Parathyroid adenoma (tissue), 2 donors: Measurements from ENCODE around the gene PTPN14.

Source experiments
- H2AFZ ChIP-seq: fragments of 300-600 bp; sonication (generic); one replicate; pipeline ENCODE4 v1.7.0; 2017; ENCODE audit warnings: antibody characterized with exemption, mild to moderate bottlenecking
- H3K27ac ChIP-seq: fragments of 300-600 bp; sonication (generic); one replicate; pipeline ENCODE4 v1.7.0; 2017
- H3K27me3 ChIP-seq: fragments of 300-600 bp; sonication (generic); one replicate; pipeline ENCODE4 v1.7.0; 2017; ENCODE audit warnings: low read length; ENCODE audit not compliant: control insufficient read depth, insufficient read depth
- H3K36me3 ChIP-seq: fragments of 300-600 bp; sonication (generic); one replicate; pipeline ENCODE4 v1.7.0; 2017; ENCODE audit warnings: low read length; ENCODE audit not compliant: control insufficient read depth, insufficient read depth
- H3K4me1 ChIP-seq: fragments of 300-600 bp; sonication (generic); one replicate; pipeline ENCODE4 v1.7.0; 2017; ENCODE audit warnings: control low read depth
- H3K4me2 ChIP-seq: fragments of 300-600 bp; sonication (generic); one replicate; pipeline ENCODE4 v1.7.0; 2017; ENCODE audit warnings: low read length
- H3K4me3 ChIP-seq: fragments of 300-600 bp; sonication (generic); one replicate; pipeline ENCODE4 v1.7.0; 2017; ENCODE audit warnings: low read depth, low read length
- H3K79me2 ChIP-seq: fragments of 300-600 bp; sonication (generic); one replicate; pipeline ENCODE4 v1.7.0; 2017; ENCODE audit warnings: control low read depth
- H3K9ac ChIP-seq: fragments of 300-600 bp; sonication (generic); one replicate; pipeline ENCODE4 v1.7.0; 2017; ENCODE audit warnings: mild to moderate bottlenecking
- H3K9me3 ChIP-seq: fragments of 300-600 bp; sonication (generic); one replicate; pipeline ENCODE4 v1.7.0; 2017; ENCODE audit warnings: low read length; ENCODE audit not compliant: control insufficient read depth
- CTCF ChIP-seq: fragments of 300-600 bp; sonication (generic); IDR thresholded peaks from one replicate; pipeline ENCODE4 v1.7.0; 2017; ENCODE audit warnings: antibody characterized with exemption, mild to moderate bottlenecking
- donor health status: primary hyperparathyroidism.

The PTPN14 gene

GRCh38 chr1:214574598-214575411 is 23.4 kb upstream of the PTPN14 start:
- Histone ChIP-seq H3K4me1 (no peaks in the 10 kb centered on the region), H3K9ac (no peak overlapping the region), H2AFZ (no peak overlapping the region), H3K79me2 (no peaks in the 10 kb centered on the region), H3K36me3 (no peaks in the 10 kb centered on the region), H3K27me3 (no peaks in the 10 kb centered on the region), H3K9me3 (no peaks in the 10 kb centered on the region), H3K4me3 (no peak overlapping the region), H3K4me2 (no peak overlapping the region), H3K27ac (no peak overlapping the region)
- TF ChIP-seq CTCF: no peak

GRCh38 chr1:214573386-214574318 is 22.2 kb upstream of the PTPN14 start:
- Histone ChIP-seq H3K79me2 (no peaks in the 10 kb centered on the region), H3K4me2 (no peak overlapping the region), H2AFZ (no peak overlapping the region), H3K4me3 (no peak overlapping the region), H3K27me3 (no peaks in the 10 kb centered on the region), H3K4me1 (no peaks in the 10 kb centered on the region), H3K27ac (no peak overlapping the region), H3K9ac (no peak overlapping the region), H3K36me3 (no peaks in the 10 kb centered on the region), H3K9me3 (no peaks in the 10 kb centered on the region)
- no peak for TF ChIP-seq CTCF

- H3K9me3 ChIP-seq: no peaks in the 10 kb centered on the region
- H3K4me1 ChIP-seq: no peaks in the 10 kb centered on the region
- H3K79me2 ChIP-seq: no peaks in the 10 kb centered on the region
- no peaks in the 10 kb centered on the region for H3K36me3 ChIP-seq
- H3K27ac ChIP-seq: no peak overlapping the region
- TF ChIP-seq CTCF: no peak
- no peak overlapping the region for H2AFZ ChIP-seq
- H3K4me2 ChIP-seq: no peak overlapping the region
- H3K4me3 ChIP-seq: no peak overlapping the region
- no peak overlapping the region for H3K9ac ChIP-seq
- H3K27me3 ChIP-seq: no peaks in the 10 kb centered on the region
Observed at GRCh38 chr1:214571281-214571680, 19.9 kb upstream of the PTPN14 start.

GRCh38 chr1:214570442-214570841 is 19.0 kb upstream of the PTPN14 start:
- no peak overlapping the region for H3K4me2 ChIP-seq
- H2AFZ ChIP-seq: no peak overlapping the region
- H3K9me3 ChIP-seq: no peaks in the 10 kb centered on the region
- H3K27me3 ChIP-seq: no peaks in the 10 kb centered on the region
- no peaks in the 10 kb centered on the region for H3K4me1 ChIP-seq
- no peak overlapping the region for H3K4me3 ChIP-seq
- H3K27ac ChIP-seq: no peak overlapping the region
- H3K79me2 ChIP-seq: no peaks in the 10 kb centered on the region
- H3K9ac ChIP-seq: no peak overlapping the region
- no peak for TF ChIP-seq CTCF
- no peaks in the 10 kb centered on the region for H3K36me3 ChIP-seq
